ENCODE measurements around the gene PGM1.

PGM1 gene

DNA sequence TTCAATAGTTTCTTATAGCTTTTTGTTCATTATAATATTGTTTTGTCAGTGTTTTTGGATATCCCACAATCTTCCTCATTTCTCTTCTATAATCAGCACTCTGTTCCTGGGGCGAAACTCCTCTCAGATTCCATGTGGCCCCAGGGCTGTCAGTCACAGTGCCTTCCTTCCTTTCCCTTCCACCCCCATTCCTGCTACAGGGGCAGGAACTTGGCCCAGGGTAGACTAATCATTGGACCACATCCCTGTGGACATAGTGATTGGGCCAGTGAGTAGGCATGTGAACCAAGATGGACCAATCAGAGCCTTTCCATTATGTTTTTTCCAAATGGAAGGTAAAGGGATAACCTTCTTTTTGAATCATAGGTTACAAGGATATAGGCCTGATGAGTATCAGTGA is 78.3 kb downstream of the PGM1 start:
- H3K4me3 ChIP-seq (ENCODE audit: low read length in 2 of 2): no peak overlapping the region
- no peaks in the 10 kb centered on the region for H3K4me1 ChIP-seq (ENCODE audit: control insufficient read depth in 2 of 2, insufficient read depth in 2 of 2, low read length in 2 of 2)
- no peak overlapping the region for H3K9ac ChIP-seq (ENCODE audit: low read depth in 1 of 2, low read length in 2 of 2)
- H3K27ac ChIP-seq (ENCODE audit: low read depth in 2 of 2, low read length in 2 of 2): no peak overlapping the region
- no peaks in the 10 kb centered on the region for H3K36me3 ChIP-seq (ENCODE audit: control insufficient read depth in 2 of 2, insufficient read depth in 2 of 2, low read length in 2 of 2)
- H3K27me3 ChIP-seq (ENCODE audit: control insufficient read depth in 2 of 2, insufficient read depth in 2 of 2, low read length in 2 of 2): no peaks in the 10 kb centered on the region
- no peaks in the 10 kb centered on the region for H3K9me3 ChIP-seq (ENCODE audit: control insufficient read depth in 2 of 2, low read length in 2 of 2)

DNA sequence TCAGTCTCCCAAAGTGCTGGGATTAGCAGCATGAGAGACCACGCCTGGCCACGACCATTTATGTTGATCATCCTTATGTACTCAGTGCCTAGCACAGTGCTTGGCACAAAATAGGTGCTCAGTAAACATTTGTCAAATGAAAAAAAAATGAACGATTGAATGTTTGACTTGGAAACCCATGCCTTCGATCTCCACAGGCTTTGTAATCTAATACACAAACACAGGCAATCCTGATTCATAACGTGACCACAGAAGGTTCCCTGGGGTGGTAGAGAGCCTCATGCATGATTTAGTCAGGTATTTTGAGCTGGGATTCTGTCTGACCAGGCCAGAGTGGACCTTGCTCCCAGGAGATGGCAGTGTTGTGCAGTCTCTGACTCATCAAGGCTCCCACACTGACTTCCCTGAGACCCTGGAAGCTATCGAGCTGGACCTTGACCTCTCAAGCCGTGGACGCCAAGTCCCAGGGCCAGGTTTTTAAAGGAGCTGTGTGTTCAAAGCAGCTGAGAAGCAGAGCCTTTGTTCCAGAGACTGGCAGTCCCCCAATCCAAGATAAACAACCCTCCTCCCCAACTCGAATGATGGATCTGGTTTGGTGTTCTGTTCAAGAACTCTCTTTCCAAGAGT is 81.1 kb downstream of the PGM1 start:
- H3K27ac ChIP-seq (ENCODE audit: low read depth in 2 of 2, low read length in 2 of 2): no peak overlapping the region
- no peaks in the 10 kb centered on the region for H3K9me3 ChIP-seq (ENCODE audit: control insufficient read depth in 2 of 2, low read length in 2 of 2)
- no peaks in the 10 kb centered on the region for H3K27me3 ChIP-seq (ENCODE audit: control insufficient read depth in 2 of 2, insufficient read depth in 2 of 2, low read length in 2 of 2)
- no peak overlapping the region for H3K9ac ChIP-seq (ENCODE audit: low read depth in 1 of 2, low read length in 2 of 2)
- H3K4me3 ChIP-seq (ENCODE audit: low read length in 2 of 2): no peak overlapping the region
- H3K4me1 ChIP-seq (ENCODE audit: control insufficient read depth in 2 of 2, insufficient read depth in 2 of 2, low read length in 2 of 2): no peaks in the 10 kb centered on the region
- no peaks in the 10 kb centered on the region for H3K36me3 ChIP-seq (ENCODE audit: control insufficient read depth in 2 of 2, insufficient read depth in 2 of 2, low read length in 2 of 2)

GRCh38 chr1:63674865-63675419 is 81.7 kb downstream of the PGM1 start:
- H3K9ac ChIP-seq (ENCODE audit: low read depth in 1 of 2, low read length in 2 of 2): no peak overlapping the region
- H3K27ac ChIP-seq (ENCODE audit: low read depth in 2 of 2, low read length in 2 of 2): no peak overlapping the region
- H3K4me3 ChIP-seq (ENCODE audit: low read length in 2 of 2): no peak overlapping the region
- H3K4me1 ChIP-seq (ENCODE audit: control insufficient read depth in 2 of 2, insufficient read depth in 2 of 2, low read length in 2 of 2): no peaks in the 10 kb centered on the region
- H3K27me3 ChIP-seq (ENCODE audit: control insufficient read depth in 2 of 2, insufficient read depth in 2 of 2, low read length in 2 of 2): no peaks in the 10 kb centered on the region
- H3K9me3 ChIP-seq (ENCODE audit: control insufficient read depth in 2 of 2, low read length in 2 of 2): no peaks in the 10 kb centered on the region
- H3K36me3 ChIP-seq (ENCODE audit: control insufficient read depth in 2 of 2, insufficient read depth in 2 of 2, low read length in 2 of 2): no peaks in the 10 kb centered on the region

DNA sequence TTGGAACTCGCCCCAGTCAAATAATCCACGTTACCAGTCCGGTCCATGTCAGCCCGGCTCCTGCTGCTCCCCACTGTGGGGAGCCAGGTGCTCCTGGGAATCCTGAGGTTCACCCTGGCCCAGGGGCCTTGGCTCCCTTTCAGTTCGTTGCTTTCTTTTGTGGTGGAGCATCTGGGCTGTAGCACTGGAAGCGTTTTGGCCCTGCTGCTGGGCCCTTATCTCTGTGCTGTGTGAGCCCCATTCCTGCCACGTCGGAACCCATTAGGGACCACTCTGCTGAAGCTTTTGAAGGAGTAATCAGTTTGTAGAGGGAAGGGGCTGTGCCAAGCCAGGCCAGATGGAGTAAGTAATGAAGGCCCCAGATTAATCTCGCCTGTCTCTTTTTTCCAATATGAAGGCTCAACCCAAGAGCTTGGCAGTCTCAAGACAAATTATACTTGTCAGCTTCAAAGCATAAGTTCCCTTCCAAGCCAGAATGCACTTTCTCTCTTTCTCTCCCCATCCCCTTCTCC is 82.3 kb downstream of the PGM1 start:
- Histone ChIP-seq H3K4me1 (ENCODE audit: control insufficient read depth in 2 of 2, insufficient read depth in 2 of 2, low read length in 2 of 2) (no peaks in the 10 kb centered on the region), H3K9me3 (ENCODE audit: control insufficient read depth in 2 of 2, low read length in 2 of 2) (no peaks in the 10 kb centered on the region), H3K27ac (ENCODE audit: low read depth in 2 of 2, low read length in 2 of 2) (no peak overlapping the region), H3K27me3 (ENCODE audit: control insufficient read depth in 2 of 2, insufficient read depth in 2 of 2, low read length in 2 of 2) (no peaks in the 10 kb centered on the region), H3K4me3 (ENCODE audit: low read length in 2 of 2) (no peak overlapping the region), H3K9ac (ENCODE audit: low read depth in 1 of 2, low read length in 2 of 2) (no peak overlapping the region), H3K36me3 (ENCODE audit: control insufficient read depth in 2 of 2, insufficient read depth in 2 of 2, low read length in 2 of 2) (no peaks in the 10 kb centered on the region)

DNA sequence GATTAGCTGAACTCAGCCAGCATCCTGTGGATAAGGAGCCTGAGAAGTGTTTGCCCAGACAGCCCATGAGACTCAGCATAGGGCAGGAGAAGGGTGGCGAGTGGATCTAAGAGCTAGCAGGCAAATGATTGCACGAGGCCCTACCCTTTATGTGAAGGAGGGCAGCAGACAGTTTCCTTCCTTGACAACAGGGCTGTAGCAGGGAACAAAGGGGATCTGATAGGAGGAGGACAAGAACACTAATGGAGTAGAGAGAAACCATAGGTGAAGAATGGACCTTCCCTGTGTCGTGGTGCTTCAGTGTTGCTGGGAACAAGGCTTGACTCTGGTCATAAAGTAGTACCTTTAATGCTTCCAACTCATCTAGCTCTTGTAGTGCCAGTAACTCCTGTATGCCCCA is 84.3 kb downstream of the PGM1 start:
- H3K27ac ChIP-seq (ENCODE audit: low read depth in 2 of 2, low read length in 2 of 2): no peak overlapping the region
- no peaks in the 10 kb centered on the region for H3K27me3 ChIP-seq (ENCODE audit: control insufficient read depth in 2 of 2, insufficient read depth in 2 of 2, low read length in 2 of 2)
- H3K4me3 ChIP-seq (ENCODE audit: low read length in 2 of 2): no peak overlapping the region
- H3K4me1 ChIP-seq (ENCODE audit: control insufficient read depth in 2 of 2, insufficient read depth in 2 of 2, low read length in 2 of 2): no peaks in the 10 kb centered on the region
- no peak overlapping the region for H3K9ac ChIP-seq (ENCODE audit: low read depth in 1 of 2, low read length in 2 of 2)
- no peaks in the 10 kb centered on the region for H3K9me3 ChIP-seq (ENCODE audit: control insufficient read depth in 2 of 2, low read length in 2 of 2)
- no peaks in the 10 kb centered on the region for H3K36me3 ChIP-seq (ENCODE audit: control insufficient read depth in 2 of 2, insufficient read depth in 2 of 2, low read length in 2 of 2)

GRCh38 chr1:63678200-63678599 is 85.0 kb downstream of the PGM1 start:
- no peaks in the 10 kb centered on the region for H3K9me3 ChIP-seq (ENCODE audit: control insufficient read depth in 2 of 2, low read length in 2 of 2)
- H3K27me3 ChIP-seq (ENCODE audit: control insufficient read depth in 2 of 2, insufficient read depth in 2 of 2, low read length in 2 of 2): no peaks in the 10 kb centered on the region
- H3K9ac ChIP-seq (ENCODE audit: low read depth in 1 of 2, low read length in 2 of 2): no peak overlapping the region
- no peak overlapping the region for H3K27ac ChIP-seq (ENCODE audit: low read depth in 2 of 2, low read length in 2 of 2)
- H3K4me3 ChIP-seq (ENCODE audit: low read length in 2 of 2): no peak overlapping the region
- no peaks in the 10 kb centered on the region for H3K4me1 ChIP-seq (ENCODE audit: control insufficient read depth in 2 of 2, insufficient read depth in 2 of 2, low read length in 2 of 2)
- no peaks in the 10 kb centered on the region for H3K36me3 ChIP-seq (ENCODE audit: control insufficient read depth in 2 of 2, insufficient read depth in 2 of 2, low read length in 2 of 2)

DNA sequence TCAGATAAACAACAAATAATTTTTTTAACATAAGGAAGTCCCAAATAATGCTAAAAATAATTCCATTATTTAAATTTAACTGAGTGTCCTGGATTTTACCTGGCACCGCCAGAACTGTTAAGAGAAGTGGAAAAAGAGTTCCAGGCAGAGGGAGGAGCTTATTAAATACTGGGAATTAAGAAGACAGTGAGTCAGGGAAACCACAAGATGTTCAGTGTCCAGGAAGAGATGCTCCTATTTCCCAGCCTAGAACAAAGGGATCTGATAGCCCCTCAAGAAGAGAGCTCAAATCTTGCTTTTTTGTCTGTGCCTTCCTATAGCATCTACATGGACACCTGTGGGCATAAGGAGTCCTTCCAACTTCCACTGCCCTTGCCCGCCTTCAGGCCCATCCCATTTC is 85.9 kb downstream of the PGM1 start:
- no peak overlapping the region for H3K4me3 ChIP-seq (ENCODE audit: low read length in 2 of 2)
- no peak overlapping the region for H3K27ac ChIP-seq (ENCODE audit: low read depth in 2 of 2, low read length in 2 of 2)
- H3K9ac ChIP-seq (ENCODE audit: low read depth in 1 of 2, low read length in 2 of 2): no peak overlapping the region

GRCh38 chr1:63679589-63679988 is 86.4 kb downstream of the PGM1 start:
- Histone ChIP-seq H3K27me3 (ENCODE audit: control insufficient read depth in 2 of 2, insufficient read depth in 2 of 2, low read length in 2 of 2) (no peaks in the 10 kb centered on the region), H3K4me3 (ENCODE audit: low read length in 2 of 2) (no peak overlapping the region), H3K9ac (ENCODE audit: low read depth in 1 of 2, low read length in 2 of 2) (no peak overlapping the region), H3K9me3 (ENCODE audit: control insufficient read depth in 2 of 2, low read length in 2 of 2) (no peaks in the 10 kb centered on the region), H3K4me1 (ENCODE audit: control insufficient read depth in 2 of 2, insufficient read depth in 2 of 2, low read length in 2 of 2) (no peaks in the 10 kb centered on the region), H3K36me3 (ENCODE audit: control insufficient read depth in 2 of 2, insufficient read depth in 2 of 2, low read length in 2 of 2) (no peaks in the 10 kb centered on the region), H3K27ac (ENCODE audit: low read depth in 2 of 2, low read length in 2 of 2) (no peak overlapping the region)

More for the DNA sequence above, 85.9 kb downstream of the PGM1 start:
- no peaks in the 10 kb centered on the region for H3K27me3 ChIP-seq (ENCODE audit: control insufficient read depth in 2 of 2, insufficient read depth in 2 of 2, low read length in 2 of 2)
- no peaks in the 10 kb centered on the region for H3K9me3 ChIP-seq (ENCODE audit: control insufficient read depth in 2 of 2, low read length in 2 of 2)
- no peaks in the 10 kb centered on the region for H3K4me1 ChIP-seq (ENCODE audit: control insufficient read depth in 2 of 2, insufficient read depth in 2 of 2, low read length in 2 of 2)
- no peaks in the 10 kb centered on the region for H3K36me3 ChIP-seq (ENCODE audit: control insufficient read depth in 2 of 2, insufficient read depth in 2 of 2, low read length in 2 of 2)

- H3K9me3 ChIP-seq (ENCODE audit: control insufficient read depth in 2 of 2, low read length in 2 of 2): no peaks in the 10 kb centered on the region
- H3K27ac ChIP-seq (ENCODE audit: low read depth in 2 of 2, low read length in 2 of 2): no peak overlapping the region
- H3K27me3 ChIP-seq (ENCODE audit: control insufficient read depth in 2 of 2, insufficient read depth in 2 of 2, low read length in 2 of 2): no peaks in the 10 kb centered on the region
- no peak overlapping the region for H3K9ac ChIP-seq (ENCODE audit: low read depth in 1 of 2, low read length in 2 of 2)
- H3K4me3 ChIP-seq (ENCODE audit: low read length in 2 of 2): no peak overlapping the region
- H3K36me3 ChIP-seq (ENCODE audit: control insufficient read depth in 2 of 2, insufficient read depth in 2 of 2, low read length in 2 of 2): no peaks in the 10 kb centered on the region
- no peaks in the 10 kb centered on the region for H3K4me1 ChIP-seq (ENCODE audit: control insufficient read depth in 2 of 2, insufficient read depth in 2 of 2, low read length in 2 of 2)
Measured at GRCh38 chr1:63682936-63683335, 89.7 kb downstream of the PGM1 start.

GRCh38 chr1:63683759-63684158 is 90.5 kb downstream of the PGM1 start:
- H3K27me3 ChIP-seq (ENCODE audit: control insufficient read depth in 2 of 2, insufficient read depth in 2 of 2, low read length in 2 of 2): no peaks in the 10 kb centered on the region
- H3K9me3 ChIP-seq (ENCODE audit: control insufficient read depth in 2 of 2, low read length in 2 of 2): no peaks in the 10 kb centered on the region
- no peaks in the 10 kb centered on the region for H3K36me3 ChIP-seq (ENCODE audit: control insufficient read depth in 2 of 2, insufficient read depth in 2 of 2, low read length in 2 of 2)
- H3K9ac ChIP-seq (ENCODE audit: low read depth in 1 of 2, low read length in 2 of 2): no peak overlapping the region
- H3K4me3 ChIP-seq (ENCODE audit: low read length in 2 of 2): no peak overlapping the region
- no peaks in the 10 kb centered on the region for H3K4me1 ChIP-seq (ENCODE audit: control insufficient read depth in 2 of 2, insufficient read depth in 2 of 2, low read length in 2 of 2)
- H3K27ac ChIP-seq (ENCODE audit: low read depth in 2 of 2, low read length in 2 of 2): no peak overlapping the region

All from mucosa of rectum (tissue), 2 donors.